ENCODE results near the gene TEX26.

The TEX26 gene

DNA sequence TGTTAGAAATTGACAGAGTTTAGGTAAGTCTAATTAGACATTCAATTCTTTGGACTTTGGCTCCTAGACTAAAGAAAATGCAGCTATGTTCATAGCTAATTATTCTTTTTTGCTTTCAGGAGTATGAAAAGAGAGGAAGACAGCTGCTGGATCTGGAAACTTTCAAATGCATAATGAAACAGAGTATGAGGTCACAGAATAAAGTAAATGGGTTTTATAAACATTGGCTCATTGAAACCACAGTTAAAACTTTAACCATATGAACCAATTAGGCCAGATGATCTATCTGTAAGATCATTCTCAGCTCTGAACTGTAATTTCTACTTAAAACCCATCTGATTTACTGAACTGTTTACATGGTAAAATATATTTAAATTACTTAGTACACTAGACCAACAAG is 82.7 kb downstream of the TEX26 start:
- CTCF ChIA-PET, result interaction anchor here (0.8 to 1.6 kb wide), 2 partner anchors 11 to 25 kb away, joined by 3 to 4 read pairs; no protein-coding TSS in a partner anchor
- POLR2A ChIA-PET, result no interaction called here

DNA sequence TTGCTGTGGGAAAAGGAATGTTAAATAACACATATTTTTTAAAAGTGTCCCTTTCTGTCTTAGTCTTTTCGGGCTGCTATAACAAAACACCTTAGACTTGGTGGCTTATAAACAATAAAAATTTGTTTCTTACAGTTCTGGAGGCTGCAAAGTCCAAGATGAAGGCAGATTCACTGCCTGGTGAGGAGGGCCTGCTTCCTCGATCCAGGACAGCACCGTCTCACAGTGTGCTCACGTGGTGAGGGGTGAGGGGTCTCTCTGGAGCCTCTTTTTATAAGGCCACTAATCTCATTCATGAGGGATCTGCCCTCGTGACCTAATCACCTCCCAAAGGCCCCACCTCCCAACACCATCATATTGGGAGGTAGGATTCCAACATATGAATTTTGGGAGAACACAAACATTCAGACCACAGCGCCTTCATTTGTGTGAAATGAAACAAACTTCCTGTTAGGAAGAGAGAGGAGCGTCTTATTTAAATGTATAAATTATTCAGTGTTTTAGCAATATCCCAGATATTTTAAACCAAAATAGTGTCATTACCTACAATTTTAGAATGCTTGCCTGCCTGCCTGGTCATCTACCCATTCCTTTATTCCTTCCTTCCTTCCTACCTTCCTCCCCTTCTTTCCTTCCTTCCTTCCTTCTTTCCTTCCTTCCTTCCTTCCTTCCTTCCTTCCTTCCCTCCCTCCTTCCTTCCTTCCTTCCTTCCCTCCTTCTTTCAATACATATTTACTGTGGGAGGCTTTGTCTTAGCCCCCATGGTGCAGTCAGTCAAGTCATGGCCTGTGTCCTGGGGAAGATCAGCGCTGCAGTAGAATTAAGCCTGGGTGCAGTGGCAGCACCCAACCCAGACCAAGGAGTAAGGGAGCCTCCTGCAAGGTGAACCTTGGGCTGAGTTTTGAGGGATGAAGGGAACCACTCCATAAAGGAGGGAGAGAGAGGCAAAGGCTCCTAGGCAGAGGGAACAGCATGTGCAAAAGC is 84.2 kb downstream of the TEX26 start:
- ChIA-PET CTCF (no interaction called here), POLR2A (no interaction called here)
- Histone ChIP-seq H3K27ac (ENCODE audit: extremely low read depth, low read depth, low read length) (no peak overlapping the region), H3K9me3 (ENCODE audit: control insufficient read depth, insufficient read depth, low read depth, low read length) (no peaks in the 10 kb centered on the region), H3K36me3 (ENCODE audit: control insufficient read depth in 2 of 2, insufficient read depth in 1 of 2, low read length in 2 of 2) (no peaks in the 10 kb centered on the region), H3K4me3 (ENCODE audit: low read depth, low read length) (no peak overlapping the region), H3K4me1 (ENCODE audit: control insufficient read depth, insufficient read depth, low read length) (no peaks in the 10 kb centered on the region)
- TF ChIP-seq ZNF366 (tag by site-specific recombination; conservative IDR thresholded peaks at IDR 0.05), result peak; percentile 51; the same call in 1 of the 2 replicates
- TF ChIP-seq, protein P1, sequence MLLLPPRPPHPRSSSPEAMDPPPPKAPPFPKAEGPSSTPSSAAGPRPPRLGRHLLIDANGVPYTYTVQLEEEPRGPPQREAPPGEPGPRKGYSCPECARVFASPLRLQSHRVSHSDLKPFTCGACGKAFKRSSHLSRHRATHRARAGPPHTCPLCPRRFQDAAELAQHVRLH (tag by site-specific recombination; IDR thresholded peaks at IDR 0.05), result no peak
- TF ChIP-seq ZNF501 (tag by site-specific recombination; IDR thresholded peaks at IDR 0.05), result no peak
- TF ChIP-seq, protein P2, sequence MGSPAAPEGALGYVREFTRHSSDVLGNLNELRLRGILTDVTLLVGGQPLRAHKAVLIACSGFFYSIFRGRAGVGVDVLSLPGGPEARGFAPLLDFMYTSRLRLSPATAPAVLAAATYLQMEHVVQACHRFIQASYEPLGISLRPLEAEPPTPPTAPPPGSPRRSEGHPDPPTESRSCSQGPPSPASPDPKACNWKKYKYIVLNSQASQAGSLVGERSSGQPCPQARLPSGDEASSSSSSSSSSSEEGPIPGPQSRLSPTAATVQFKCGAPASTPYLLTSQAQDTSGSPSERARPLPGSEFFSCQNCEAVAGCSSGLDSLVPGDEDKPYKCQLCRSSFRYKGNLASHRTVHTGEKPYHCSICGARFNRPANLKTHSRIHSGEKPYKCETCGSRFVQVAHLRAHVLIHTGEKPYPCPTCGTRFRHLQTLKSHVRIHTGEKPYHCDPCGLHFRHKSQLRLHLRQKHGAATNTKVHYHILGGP (tag by site-specific recombination; IDR thresholded peaks at IDR 0.05), result no peak
- no peak for TF ChIP-seq ZNF585B (tag by site-specific recombination; IDR thresholded peaks at IDR 0.05)
- no peak for TF ChIP-seq ZNF335 (tag by site-specific recombination; conservative IDR thresholded peaks at IDR 0.05)
- TF ChIP-seq, protein P3, sequence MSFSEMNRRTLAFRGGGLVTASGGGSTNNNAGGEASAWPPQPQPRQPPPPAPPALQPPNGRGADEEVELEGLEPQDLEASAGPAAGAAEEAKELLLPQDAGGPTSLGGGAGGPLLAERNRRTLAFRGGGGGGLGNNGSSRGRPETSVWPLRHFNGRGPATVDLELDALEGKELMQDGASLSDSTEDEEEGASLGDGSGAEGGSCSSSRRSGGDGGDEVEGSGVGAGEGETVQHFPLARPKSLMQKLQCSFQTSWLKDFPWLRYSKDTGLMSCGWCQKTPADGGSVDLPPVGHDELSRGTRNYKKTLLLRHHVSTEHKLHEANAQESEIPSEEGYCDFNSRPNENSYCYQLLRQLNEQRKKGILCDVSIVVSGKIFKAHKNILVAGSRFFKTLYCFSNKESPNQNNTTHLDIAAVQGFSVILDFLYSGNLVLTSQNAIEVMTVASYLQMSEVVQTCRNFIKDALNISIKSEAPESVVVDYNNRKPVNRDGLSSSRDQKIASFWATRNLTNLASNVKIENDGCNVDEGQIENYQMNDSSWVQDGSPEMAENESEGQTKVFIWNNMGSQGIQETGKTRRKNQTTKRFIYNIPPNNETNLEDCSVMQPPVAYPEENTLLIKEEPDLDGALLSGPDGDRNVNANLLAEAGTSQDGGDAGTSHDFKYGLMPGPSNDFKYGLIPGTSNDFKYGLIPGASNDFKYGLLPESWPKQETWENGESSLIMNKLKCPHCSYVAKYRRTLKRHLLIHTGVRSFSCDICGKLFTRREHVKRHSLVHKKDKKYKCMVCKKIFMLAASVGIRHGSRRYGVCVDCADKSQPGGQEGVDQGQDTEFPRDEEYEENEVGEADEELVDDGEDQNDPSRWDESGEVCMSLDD (tag by site-specific recombination; IDR thresholded peaks at IDR 0.05), result no peak
- TF ChIP-seq SCRT2 (tag by site-specific recombination; IDR thresholded peaks at IDR 0.05), result no peak
- no peak for TF ChIP-seq ZNF768 (tag by site-specific recombination; IDR thresholded peaks at IDR 0.05)

More for the DNA sequence above, 82.7 kb downstream of the TEX26 start:
- no peaks in the 10 kb centered on the region for H3K9me3 ChIP-seq (ENCODE audit: control insufficient read depth, insufficient read depth, low read depth, low read length)
- H3K4me1 ChIP-seq (ENCODE audit: control insufficient read depth, insufficient read depth, low read length), result no peaks in the 10 kb centered on the region
- TF ChIP-seq ZNF155 (tag by site-specific recombination; IDR thresholded peaks at IDR 0.05) (no peak), ZBTB21 (tag by site-specific recombination; IDR thresholded peaks at IDR 0.05) (no peak), ZBTB1 (tag by site-specific recombination; IDR thresholded peaks at IDR 0.05) (no peak), ZNF146 (tag by site-specific recombination; IDR thresholded peaks at IDR 0.05) (no peak), ZNF239 (tag by site-specific recombination; IDR thresholded peaks at IDR 0.05) (no peak), KLF10 (tag by site-specific recombination; IDR thresholded peaks at IDR 0.05) (no peak), ZNF544 (tag by site-specific recombination; IDR thresholded peaks at IDR 0.05) (no peak), ZNF768 (tag by site-specific recombination; IDR thresholded peaks at IDR 0.05) (no peak)
- TF ChIP-seq, protein P4, sequence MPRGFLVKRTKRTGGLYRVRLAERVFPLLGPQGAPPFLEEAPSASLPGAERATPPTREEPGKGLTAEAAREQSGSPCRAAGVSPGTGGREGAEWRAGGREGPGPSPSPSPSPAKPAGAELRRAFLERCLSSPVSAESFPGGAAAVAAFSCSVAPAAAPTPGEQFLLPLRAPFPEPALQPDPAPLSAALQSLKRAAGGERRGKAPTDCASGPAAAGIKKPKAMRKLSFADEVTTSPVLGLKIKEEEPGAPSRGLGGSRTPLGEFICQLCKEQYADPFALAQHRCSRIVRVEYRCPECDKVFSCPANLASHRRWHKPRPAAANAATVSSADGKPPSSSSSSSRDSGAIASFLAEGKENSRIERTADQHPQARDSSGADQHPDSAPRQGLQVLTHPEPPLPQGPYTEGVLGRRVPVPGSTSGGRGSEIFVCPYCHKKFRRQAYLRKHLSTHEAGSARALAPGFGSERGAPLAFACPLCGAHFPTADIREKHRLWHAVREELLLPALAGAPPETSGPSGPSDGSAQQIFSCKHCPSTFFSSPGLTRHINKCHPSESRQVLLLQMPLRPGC (tag by site-specific recombination; IDR thresholded peaks at IDR 0.05), result no peak
- TF ChIP-seq, protein P5, sequence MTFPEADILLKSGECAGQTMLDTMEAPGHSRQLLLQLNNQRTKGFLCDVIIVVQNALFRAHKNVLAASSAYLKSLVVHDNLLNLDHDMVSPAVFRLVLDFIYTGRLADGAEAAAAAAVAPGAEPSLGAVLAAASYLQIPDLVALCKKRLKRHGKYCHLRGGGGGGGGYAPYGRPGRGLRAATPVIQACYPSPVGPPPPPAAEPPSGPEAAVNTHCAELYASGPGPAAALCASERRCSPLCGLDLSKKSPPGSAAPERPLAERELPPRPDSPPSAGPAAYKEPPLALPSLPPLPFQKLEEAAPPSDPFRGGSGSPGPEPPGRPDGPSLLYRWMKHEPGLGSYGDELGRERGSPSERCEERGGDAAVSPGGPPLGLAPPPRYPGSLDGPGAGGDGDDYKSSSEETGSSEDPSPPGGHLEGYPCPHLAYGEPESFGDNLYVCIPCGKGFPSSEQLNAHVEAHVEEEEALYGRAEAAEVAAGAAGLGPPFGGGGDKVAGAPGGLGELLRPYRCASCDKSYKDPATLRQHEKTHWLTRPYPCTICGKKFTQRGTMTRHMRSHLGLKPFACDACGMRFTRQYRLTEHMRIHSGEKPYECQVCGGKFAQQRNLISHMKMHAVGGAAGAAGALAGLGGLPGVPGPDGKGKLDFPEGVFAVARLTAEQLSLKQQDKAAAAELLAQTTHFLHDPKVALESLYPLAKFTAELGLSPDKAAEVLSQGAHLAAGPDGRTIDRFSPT (tag by site-specific recombination; IDR thresholded peaks at IDR 0.05), result no peak
- H3K4me3 ChIP-seq (ENCODE audit: low read depth, low read length), result no peak overlapping the region
- no peak overlapping the region for H3K27ac ChIP-seq (ENCODE audit: extremely low read depth, low read depth, low read length)
- no peaks in the 10 kb centered on the region for H3K36me3 ChIP-seq (ENCODE audit: control insufficient read depth in 2 of 2, insufficient read depth in 1 of 2, low read length in 2 of 2)
